ENCODE results near the gene HSP90B1. TPM values are rescaled to one million over a fixed set of nuclear protein-coding genes. Genes with fewer than 3 reads are reported as not detected.

The HSP90B1 gene
- total RNA-seq, 1 donor from 2014 or later = 666 TPM

- DNase-seq (no peak), ATAC-seq (no peak)
- H3K27ac ChIP-seq = no peak overlapping the region
- H3K4me1 ChIP-seq = peaks cover 8% of the 10 kb centered on the region
- TF ChIP-seq CTCF (IDR thresholded peaks at IDR 0.05) = no peak
- no peak overlapping the region for H3K4me3 ChIP-seq
- no peaks in the 10 kb centered on the region for H3K27me3 ChIP-seq (ENCODE audit: low read depth)
- intact Hi-C loops (cut with DNase I) = no loop called here
- no peaks in the 10 kb centered on the region for H3K9me3 ChIP-seq
- H3K36me3 ChIP-seq = no peaks in the 10 kb centered on the region
These were observed 24.4 kb upstream of the HSP90B1 start for GRCh38 chr12:103905730-103906349.

GRCh38 chr12:103908246-103908541 is 22.0 kb upstream of the HSP90B1 start:
- Histone ChIP-seq H3K27me3 (ENCODE audit: low read depth) (no peaks in the 10 kb centered on the region), H3K9me3 (no peaks in the 10 kb centered on the region), H3K4me3 (no peak overlapping the region), H3K4me1 (peaks cover 8% of the 10 kb centered on the region), H3K36me3 (no peaks in the 10 kb centered on the region), H3K27ac (no peak overlapping the region)
- DNase-seq = no peak
- intact Hi-C loops (cut with DNase I) = no loop called here
- ATAC-seq = no peak
- no peak for TF ChIP-seq CTCF (IDR thresholded peaks at IDR 0.05)

GRCh38 chr12:103908877-103909276 is 21.3 kb upstream of the HSP90B1 start:
- no peaks in the 10 kb centered on the region for H3K27me3 ChIP-seq (ENCODE audit: low read depth)
- DNase-seq (no peak), ATAC-seq (peak; percentile 42 to 65)
- H3K27ac ChIP-seq = no peak overlapping the region
- no peaks in the 10 kb centered on the region for H3K9me3 ChIP-seq
- TF ChIP-seq CTCF (IDR thresholded peaks at IDR 0.05) = no peak
- H3K4me3 ChIP-seq = no peak overlapping the region
- H3K4me1 ChIP-seq = peaks cover 8% of the 10 kb centered on the region
- intact Hi-C loops (cut with DNase I) = no loop called here
- no peaks in the 10 kb centered on the region for H3K36me3 ChIP-seq

GRCh38 chr12:103909811-103910210 is 20.4 kb upstream of the HSP90B1 start:
- no peak overlapping the region for H3K4me3 ChIP-seq
- H3K9me3 ChIP-seq = no peaks in the 10 kb centered on the region
- H3K27me3 ChIP-seq (ENCODE audit: low read depth) = no peaks in the 10 kb centered on the region
- no peak overlapping the region for H3K27ac ChIP-seq
- intact Hi-C loops (cut with DNase I) = no loop called here
- H3K4me1 ChIP-seq = peaks cover 8% of the 10 kb centered on the region
- no peak for TF ChIP-seq CTCF (IDR thresholded peaks at IDR 0.05)
- H3K36me3 ChIP-seq = no peaks in the 10 kb centered on the region
- ATAC-seq = no peak
- no peak for DNase-seq

- intact Hi-C loops (cut with DNase I) = no loop called here
- no peak for DNase-seq
- Histone ChIP-seq H3K36me3 (no peaks in the 10 kb centered on the region), H3K27me3 (ENCODE audit: low read depth) (no peaks in the 10 kb centered on the region), H3K4me1 (peaks cover 8% of the 10 kb centered on the region), H3K27ac (no peak overlapping the region), H3K9me3 (no peaks in the 10 kb centered on the region), H3K4me3 (no peak overlapping the region)
- TF ChIP-seq CTCF (IDR thresholded peaks at IDR 0.05) = no peak
- ATAC-seq = no peak
These were observed 18.1 kb upstream of the HSP90B1 start for GRCh38 chr12:103912069-103912468.

GRCh38 chr12:103913100-103913499 is 17.1 kb upstream of the HSP90B1 start:
- Histone ChIP-seq H3K9me3 (no peaks in the 10 kb centered on the region), H3K27ac (no peak overlapping the region), H3K27me3 (ENCODE audit: low read depth) (no peaks in the 10 kb centered on the region), H3K36me3 (no peaks in the 10 kb centered on the region), H3K4me1 (peaks cover 8% of the 10 kb centered on the region), H3K4me3 (no peak overlapping the region)
- intact Hi-C loops (cut with DNase I) = no loop called here
- DNase-seq (no peak), ATAC-seq (no peak)
- TF ChIP-seq CTCF (IDR thresholded peaks at IDR 0.05) = no peak
